Bronchial epithelial cell (primary cell): ENCODE results near the gene CD24. TPM values are rescaled to one million over a fixed set of nuclear protein-coding genes. Genes with fewer than 3 reads are reported as not detected.

Experiments used
- DNase-seq: peaks from one replicate; pipeline ENCODE4 v3.0.0-alpha.2; 2010; ENCODE audit warnings: low read depth
- FAIRE-seq: peaks from 2 replicates; lab custom pipeline; 2011; peaks lifted over from hg19 to GRCh38; lab: Jason Lieb, UNC
- H3K27me3 ChIP-seq: 2 replicates; pipeline ENCODE4 v1.5.1; 2011; ENCODE audit warnings: low read length; ENCODE audit not compliant: control insufficient read depth, insufficient read depth
- H3K36me3 ChIP-seq: 2 replicates; pipeline ENCODE4 v1.5.1; 2011; ENCODE audit warnings: low read length; ENCODE audit not compliant: control insufficient read depth, insufficient read depth
- H3K4me3 ChIP-seq: 2 replicates; pipeline ENCODE4 v1.5.1; 2011; ENCODE audit warnings: mild to moderate bottlenecking, low read depth, low read length, control low read depth
- total RNA-seq: library from RNA; depleted of rRNA; stranded (reverse); fragments of >200 nt; gene quantifications from 2 replicates; pipeline ENCODE4 v1.2.1, GENCODE V29; 2014
- TF ChIP-seq, protein P1 (sequence below): IDR thresholded peaks from 2 replicates; pipeline ENCODE4 v1.5.1; 2011; ENCODE audit warnings: mild to moderate bottlenecking, moderate library complexity, low read length, control low read depth, inconsistent platforms; ENCODE audit not compliant: insufficient read depth, severe bottlenecking

Gene CD24
- total RNA-seq, 1 donor from 2014 or later: 911 TPM

DNA sequence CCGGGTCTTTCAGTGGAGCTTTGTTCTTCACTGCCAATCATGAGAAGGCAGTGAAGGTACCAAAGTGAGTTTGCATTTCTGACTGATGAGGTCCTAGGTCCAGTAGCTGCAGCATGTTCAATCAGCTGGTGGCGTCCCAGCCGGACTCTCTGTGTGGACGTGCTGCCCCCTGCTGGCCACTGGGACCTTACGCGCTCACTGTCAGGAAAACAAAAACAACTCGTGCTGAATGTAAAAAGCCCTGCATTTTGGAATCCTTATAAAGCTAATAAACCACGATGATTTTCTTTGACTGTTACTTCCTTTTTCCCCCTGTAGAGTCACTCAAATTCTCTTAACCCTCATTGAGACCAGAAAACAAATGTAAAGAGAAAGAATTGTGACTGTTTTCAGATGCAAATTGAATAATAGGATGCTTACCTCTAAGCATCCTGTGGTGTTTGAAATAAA is 4.9 kb upstream of the CD24 start:
- FAIRE-seq (no peak), DNase-seq (peak; percentile 72)

DNA sequence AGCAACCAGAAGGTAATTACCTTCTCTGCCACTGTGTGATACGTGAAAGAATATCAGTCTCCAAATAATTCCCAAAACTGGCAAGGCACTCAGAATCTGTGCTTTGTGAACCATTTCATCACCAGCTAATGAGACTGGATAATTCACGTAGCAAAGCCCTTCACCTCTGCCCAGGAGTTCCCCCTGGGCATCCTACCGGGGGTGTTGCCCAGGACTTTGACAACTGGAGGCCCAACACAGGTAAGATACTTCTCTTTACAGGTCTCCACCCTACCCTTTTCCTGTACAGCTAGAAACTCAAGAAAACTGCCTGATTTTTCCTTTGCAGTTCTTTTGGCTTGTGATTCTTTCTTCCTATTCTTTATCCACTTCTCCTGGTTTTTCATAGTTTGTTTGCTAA is 2.7 kb upstream of the CD24 start:
- no peaks in the 10 kb centered on the region for H3K27me3 ChIP-seq
- FAIRE-seq (no peak), DNase-seq (no peak)
- no peak overlapping the region for H3K4me3 ChIP-seq
- TF ChIP-seq, protein P1, sequence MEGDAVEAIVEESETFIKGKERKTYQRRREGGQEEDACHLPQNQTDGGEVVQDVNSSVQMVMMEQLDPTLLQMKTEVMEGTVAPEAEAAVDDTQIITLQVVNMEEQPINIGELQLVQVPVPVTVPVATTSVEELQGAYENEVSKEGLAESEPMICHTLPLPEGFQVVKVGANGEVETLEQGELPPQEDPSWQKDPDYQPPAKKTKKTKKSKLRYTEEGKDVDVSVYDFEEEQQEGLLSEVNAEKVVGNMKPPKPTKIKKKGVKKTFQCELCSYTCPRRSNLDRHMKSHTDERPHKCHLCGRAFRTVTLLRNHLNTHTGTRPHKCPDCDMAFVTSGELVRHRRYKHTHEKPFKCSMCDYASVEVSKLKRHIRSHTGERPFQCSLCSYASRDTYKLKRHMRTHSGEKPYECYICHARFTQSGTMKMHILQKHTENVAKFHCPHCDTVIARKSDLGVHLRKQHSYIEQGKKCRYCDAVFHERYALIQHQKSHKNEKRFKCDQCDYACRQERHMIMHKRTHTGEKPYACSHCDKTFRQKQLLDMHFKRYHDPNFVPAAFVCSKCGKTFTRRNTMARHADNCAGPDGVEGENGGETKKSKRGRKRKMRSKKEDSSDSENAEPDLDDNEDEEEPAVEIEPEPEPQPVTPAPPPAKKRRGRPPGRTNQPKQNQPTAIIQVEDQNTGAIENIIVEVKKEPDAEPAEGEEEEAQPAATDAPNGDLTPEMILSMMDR: no peak
- H3K36me3 ChIP-seq: peaks cover 3% of the 10 kb centered on the region

More for the DNA sequence above, 4.9 kb upstream of the CD24 start:
- Histone ChIP-seq H3K4me3 (no peak overlapping the region), H3K36me3 (no peaks in the 10 kb centered on the region), H3K27me3 (no peaks in the 10 kb centered on the region)
- TF ChIP-seq, protein P1: peak; percentile 96

DNA sequence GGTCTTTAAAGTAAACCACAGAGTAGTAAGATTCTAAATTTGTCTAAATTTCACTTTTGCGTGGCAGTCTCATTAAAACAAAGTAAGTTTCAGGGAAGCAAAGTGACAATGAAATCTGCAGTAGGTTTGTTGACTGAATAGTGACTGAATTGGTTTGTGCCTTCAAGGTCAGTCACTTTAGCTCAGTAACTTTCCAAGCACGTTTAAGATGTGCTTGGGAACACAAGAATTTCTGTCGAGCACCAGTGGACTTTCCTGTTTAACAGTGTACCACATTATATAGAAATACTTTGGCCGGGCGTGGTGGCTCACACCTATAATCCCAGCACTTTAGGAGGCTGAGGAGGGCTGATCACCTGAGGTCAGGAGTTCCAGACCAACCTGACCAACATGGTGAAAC is 1.7 kb upstream of the CD24 start:
- FAIRE-seq (no peak), DNase-seq (no peak)
- H3K4me3 ChIP-seq: no peak overlapping the region
- no peaks in the 10 kb centered on the region for H3K27me3 ChIP-seq
- TF ChIP-seq, protein P1: no peak
- peaks cover 3% of the 10 kb centered on the region for H3K36me3 ChIP-seq

DNA sequence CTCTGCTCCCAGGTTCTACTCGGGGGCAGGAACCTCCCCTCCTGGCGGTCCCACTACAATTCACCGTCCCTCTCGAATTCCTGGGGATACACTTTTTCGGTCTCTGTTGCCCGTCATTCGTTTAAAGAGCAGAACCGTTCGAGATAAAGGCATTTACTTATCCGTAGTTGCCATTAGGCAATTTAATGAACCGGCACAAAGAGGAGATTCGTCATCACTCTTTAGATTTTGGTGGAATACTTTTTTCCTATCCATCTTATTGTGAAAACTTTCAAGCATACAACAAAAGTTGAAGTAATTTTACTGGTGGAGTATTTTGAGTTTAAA is 1.2 kb upstream of the CD24 start:
- DNase-seq (peak; percentile 51), FAIRE-seq (no peak)
- Histone ChIP-seq H3K27me3 (no peaks in the 10 kb centered on the region), H3K4me3 (peak overlapping the region; percentile 99), H3K36me3 (peaks cover 3% of the 10 kb centered on the region)
- TF ChIP-seq, protein P1: no peak

DNA sequence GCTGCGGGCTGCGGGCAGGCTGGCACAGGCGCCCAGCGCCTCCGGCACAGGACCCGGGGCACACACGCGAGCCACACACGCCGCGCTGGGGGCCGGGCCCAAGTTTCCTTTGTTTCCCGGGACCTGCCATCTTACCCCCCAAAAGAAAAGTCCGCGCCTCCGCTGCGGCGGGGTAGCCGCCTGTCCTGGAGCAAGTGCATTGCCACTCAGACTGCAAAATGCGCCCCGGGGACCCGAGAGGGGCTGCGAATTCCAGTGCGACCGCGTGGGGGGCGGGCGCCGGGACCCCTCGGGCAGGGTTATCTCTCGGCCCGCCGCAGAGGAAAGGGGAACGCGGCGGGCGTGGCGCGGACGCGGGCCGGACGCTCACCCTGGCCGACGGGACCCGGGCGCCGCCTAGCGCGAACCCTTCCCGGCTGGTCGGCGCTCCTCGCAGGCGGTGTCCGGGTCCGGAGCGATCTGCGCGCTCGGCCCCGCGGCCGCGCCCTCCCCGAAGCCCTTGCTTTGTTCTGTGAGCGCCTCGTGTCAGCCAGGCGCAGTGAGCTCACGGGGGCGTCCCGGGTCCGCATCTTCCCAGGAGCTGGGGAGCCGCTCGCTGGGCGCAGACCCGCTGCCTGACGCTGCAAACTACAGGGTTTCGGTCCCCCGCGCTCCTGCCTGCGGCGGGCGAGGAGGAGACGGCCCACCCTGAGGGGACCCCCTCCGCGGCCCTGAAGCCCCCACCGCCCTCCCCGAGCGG is 639 bp upstream of the CD24 start:
- H3K27me3 ChIP-seq: no peaks in the 10 kb centered on the region
- H3K4me3 ChIP-seq: peak overlapping the region; percentile 99
- peaks cover 3% of the 10 kb centered on the region for H3K36me3 ChIP-seq
- TF ChIP-seq, protein P1: peak; percentile 53
- no peak for FAIRE-seq
- no peak for DNase-seq
